ENCODE results near the gene ADAM10.

DNA sequence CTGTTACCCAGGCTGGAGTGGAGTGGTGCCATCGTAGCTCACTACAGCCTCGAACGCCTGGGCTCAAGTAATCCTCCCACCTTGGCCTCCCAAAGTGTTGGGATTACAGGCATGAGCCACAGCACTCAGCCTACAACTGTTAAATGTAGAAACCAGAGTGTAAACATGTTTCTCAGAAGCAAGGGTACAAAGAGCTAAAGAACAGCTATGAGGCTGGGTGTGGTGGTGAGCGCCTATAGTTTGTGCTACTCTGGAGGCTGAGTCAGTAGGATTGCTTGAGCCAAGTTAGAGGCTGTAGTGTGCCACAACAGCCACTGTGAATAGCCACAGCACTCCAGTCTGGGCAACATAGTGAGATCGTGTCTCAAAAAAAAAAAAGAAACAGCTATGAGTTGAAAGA, 16.8 kb upstream of the ADAM10 start:
- TF ChIP-seq MAFK (IDR thresholded peaks at IDR 0.05; ENCODE audit: low read depth, low read length) (no peak), RAD21 (IDR thresholded peaks at IDR 0.05; ENCODE audit: low read length) (no peak), CEBPB (IDR thresholded peaks at IDR 0.05; ENCODE audit: low read depth, low read length) (no peak), BHLHE40 (IDR thresholded peaks at IDR 0.05; ENCODE audit: low read depth, low read length) (no peak), RFX5 (IDR thresholded peaks at IDR 0.05; ENCODE audit: low read depth, low read length) (no peak)
- TF ChIP-seq, protein P1, sequence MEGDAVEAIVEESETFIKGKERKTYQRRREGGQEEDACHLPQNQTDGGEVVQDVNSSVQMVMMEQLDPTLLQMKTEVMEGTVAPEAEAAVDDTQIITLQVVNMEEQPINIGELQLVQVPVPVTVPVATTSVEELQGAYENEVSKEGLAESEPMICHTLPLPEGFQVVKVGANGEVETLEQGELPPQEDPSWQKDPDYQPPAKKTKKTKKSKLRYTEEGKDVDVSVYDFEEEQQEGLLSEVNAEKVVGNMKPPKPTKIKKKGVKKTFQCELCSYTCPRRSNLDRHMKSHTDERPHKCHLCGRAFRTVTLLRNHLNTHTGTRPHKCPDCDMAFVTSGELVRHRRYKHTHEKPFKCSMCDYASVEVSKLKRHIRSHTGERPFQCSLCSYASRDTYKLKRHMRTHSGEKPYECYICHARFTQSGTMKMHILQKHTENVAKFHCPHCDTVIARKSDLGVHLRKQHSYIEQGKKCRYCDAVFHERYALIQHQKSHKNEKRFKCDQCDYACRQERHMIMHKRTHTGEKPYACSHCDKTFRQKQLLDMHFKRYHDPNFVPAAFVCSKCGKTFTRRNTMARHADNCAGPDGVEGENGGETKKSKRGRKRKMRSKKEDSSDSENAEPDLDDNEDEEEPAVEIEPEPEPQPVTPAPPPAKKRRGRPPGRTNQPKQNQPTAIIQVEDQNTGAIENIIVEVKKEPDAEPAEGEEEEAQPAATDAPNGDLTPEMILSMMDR (conservative IDR thresholded peaks at IDR 0.05; ENCODE audit: low read depth, low read length): no peak
